Liver (tissue), 3 donors: ENCODE measurements around the gene MANBA.

Experiments used
- ATF3 ChIP-seq: IDR thresholded peaks from 2 replicates; pipeline ENCODE4 v1.6.1; 2016; ENCODE audit warnings: antibody characterized with exemption
- CTCF ChIP-seq: fragments of 150-350 bp; IDR thresholded peaks from 2 replicates; pipeline ENCODE4 v1.5.1; 2017; ENCODE audit warnings: improper control_type of control experiment, low read depth, low read length; ENCODE audit not compliant: missing input control
- EGR1 ChIP-seq, 2 donors: IDR thresholded peaks; 2 replicates each; pipeline ENCODE4 v1.6.1; 2016 to 2018; ENCODE audit warnings: antibody characterized with exemption in 2 of 2, low read depth in 2 of 2
- FOXA1 ChIP-seq: IDR thresholded peaks from 2 replicates; pipeline ENCODE4 v1.6.1; 2016; ENCODE audit warnings: antibody characterized with exemption
- GABPA ChIP-seq, 2 donors: IDR thresholded peaks in 1 of 2; conservative IDR thresholded peaks in 1 of 2; 2 replicates each; pipeline ENCODE4 v1.6.1; 2016; ENCODE audit warnings: antibody characterized with exemption in 2 of 2, mild to moderate bottlenecking in 1 of 2, moderate library complexity in 1 of 2
- HNF4A ChIP-seq, 2 donors: conservative IDR thresholded peaks; 2 replicates each; pipeline ENCODE4 v1.6.1; 2016; ENCODE audit warnings: antibody characterized with exemption in 2 of 2, mild to moderate bottlenecking in 2 of 2
- HNF4G ChIP-seq: IDR thresholded peaks from 2 replicates; pipeline ENCODE4 v1.6.1; 2016; ENCODE audit warnings: antibody characterized with exemption
- JUND ChIP-seq, 2 donors: IDR thresholded peaks; 2 replicates each; pipeline ENCODE4 v1.6.1; 2016; ENCODE audit warnings: antibody characterized with exemption in 2 of 2
- MAX ChIP-seq: IDR thresholded peaks from 2 replicates; pipeline ENCODE4 v1.6.1; 2016; ENCODE audit warnings: antibody characterized with exemption
- RAD21 ChIP-seq, 2 donors: IDR thresholded peaks; 2 replicates each; pipeline ENCODE4 v1.6.1; 2016; ENCODE audit warnings: antibody characterized with exemption in 2 of 2, mild to moderate bottlenecking in 2 of 2
- REST ChIP-seq: IDR thresholded peaks from 2 replicates; pipeline ENCODE4 v1.6.1; 2016; ENCODE audit warnings: antibody characterized with exemption, mild to moderate bottlenecking
- SP1 ChIP-seq: IDR thresholded peaks from 2 replicates; pipeline ENCODE4 v1.6.1; 2018; ENCODE audit warnings: antibody characterized with exemption, mild to moderate bottlenecking
- TAF1 ChIP-seq: conservative IDR thresholded peaks from 2 replicates; pipeline ENCODE4 v1.6.1; 2016; ENCODE audit warnings: antibody characterized with exemption, mild to moderate bottlenecking
- YY1 ChIP-seq: IDR thresholded peaks from 2 replicates; pipeline ENCODE4 v1.6.1; 2016; ENCODE audit warnings: antibody characterized with exemption, mild to moderate bottlenecking
- donor health status: healthy.
- donor health status: healthy.

GRCh38 chr4:102599455-102599854, 161.3 kb downstream of the MANBA start:
- TF ChIP-seq EGR1 (IDR thresholded peaks at IDR 0.05; ENCODE audit: low read depth in 2 of 2) = no peak
- TF ChIP-seq CTCF = no peak
- TF ChIP-seq ATF3 = no peak
- TF ChIP-seq REST = no peak
- no peak for TF ChIP-seq FOXA1
- TF ChIP-seq HNF4G = no peak
- no peak for TF ChIP-seq JUND (IDR thresholded peaks at IDR 0.05)
- TF ChIP-seq RAD21 (IDR thresholded peaks at IDR 0.05) = no peak
- TF ChIP-seq MAX = no peak
- no peak for TF ChIP-seq SP1
- no peak for TF ChIP-seq TAF1
- no peak for TF ChIP-seq GABPA (IDR thresholded peaks at IDR 0.05 in 1 of 2, conservative IDR thresholded peaks at IDR 0.05 in 1 of 2)
- TF ChIP-seq YY1 = no peak
- no peak for TF ChIP-seq HNF4A (conservative IDR thresholded peaks at IDR 0.05)
